Activated CD8-positive, alpha-beta memory T cell treated with anti-CD3 and anti-CD28 coated beads for 24 hours (primary cell): ENCODE results near the gene CFAP410.
"Not testable (repeated sequence)": the region's sequence is repeated elsewhere in the genome, so short reads cannot be mapped to it uniquely, and the experiment has no call there.

Experiments
- DNase-seq: peaks from one replicate; pipeline ENCODE4 v3.0.0-alpha.2; 2020

CFAP410 gene

GRCh38 chr21:44349847-44350772, 10.9 kb upstream of the CFAP410 start:
- DNase-seq: no peak

GRCh38 chr21:44349416-44349846, 10.2 kb upstream of the CFAP410 start:
- DNase-seq: no peak

GRCh38 chr21:44348861-44349260, 9.7 kb upstream of the CFAP410 start:
- DNase-seq: no peak

- DNase-seq: no peak
These were observed 8.8 kb upstream of the CFAP410 start for GRCh38 chr21:44347911-44348451.

- no peak for DNase-seq
These were observed 6.3 kb upstream of the CFAP410 start for GRCh38 chr21:44345495-44345894.

GRCh38 chr21:44344541-44345183, 5.5 kb upstream of the CFAP410 start:
- DNase-seq: no peak

- DNase-seq: not testable (repeated sequence)
These were observed 3.8 kb upstream of the CFAP410 start for GRCh38 chr21:44342981-44343380.

GRCh38 chr21:44341726-44342458, 2.7 kb upstream of the CFAP410 start:
- not testable (repeated sequence) for DNase-seq

GRCh38 chr21:44337941-44338895, 972 bp downstream of the CFAP410 start:
- DNase-seq: peak; percentile 75

GRCh38 chr21:44337449-44337848, 1.7 kb downstream of the CFAP410 start:
- DNase-seq: no peak

GRCh38 chr21:44335266-44336059, 3.7 kb downstream of the CFAP410 start:
- no peak for DNase-seq

- DNase-seq: no peak
These were observed 4.7 kb downstream of the CFAP410 start for GRCh38 chr21:44334329-44335030.

- no peak for DNase-seq
These were observed 5.5 kb downstream of the CFAP410 start for GRCh38 chr21:44333509-44334328.

- DNase-seq: no peak
These were observed 6.2 kb downstream of the CFAP410 start for GRCh38 chr21:44332965-44333364.

- DNase-seq: no peak
These were observed 6.8 kb downstream of the CFAP410 start for GRCh38 chr21:44332383-44332782.

- no peak for DNase-seq
These were observed 7.4 kb downstream of the CFAP410 start for GRCh38 chr21:44331650-44332307.

GRCh38 chr21:44331209-44331608, 8.0 kb downstream of the CFAP410 start:
- no peak for DNase-seq

GRCh38 chr21:44330698-44331097, 8.5 kb downstream of the CFAP410 start:
- no peak for DNase-seq
